Lung (tissue), 12 donors: ENCODE measurements around the gene PSMB3. TPM values are rescaled to one million over a fixed set of nuclear protein-coding genes. Genes with fewer than 3 reads are reported as not detected.
A peak's percentile ranks its signal among the peaks of the same experiment; 100 is the strongest.

Experiments
- ATAC-seq: fragments of 200-7000 bp; cut with Tn5 transposase; one replicate; pipeline ENCODE4 v1.9.1; 2020; ENCODE audit warnings: moderate number of reproducible peaks; ENCODE audit not compliant: insufficient read depth, low FRiP score
- DNase-seq, 3 donors: peaks; one replicate each; pipeline ENCODE4 v3.0.0-alpha.2; 2013 to 2017
- H3K27ac ChIP-seq, 2 donors: one replicate each; pipeline ENCODE4 v1.5.1; 2013; ENCODE audit warnings: mild to moderate bottlenecking in 2 of 2, moderate library complexity in 2 of 2, control low read depth in 1 of 2, inconsistent platforms in 1 of 2, low read depth in 1 of 2, low read length in 1 of 2
- H3K27me3 ChIP-seq, 3 donors: one replicate each; pipeline ENCODE4 v1.5.1; 2013; ENCODE audit warnings: low read length in 2 of 3; ENCODE audit not compliant: control insufficient read depth in 3 of 3, insufficient read depth in 3 of 3
- H3K36me3 ChIP-seq, 4 donors: one replicate each; pipeline ENCODE4 v1.5.1; 2013; ENCODE audit warnings: low read length in 4 of 4, mild to moderate bottlenecking in 1 of 4, moderate library complexity in 1 of 4; ENCODE audit not compliant: control insufficient read depth in 4 of 4, insufficient read depth in 4 of 4
- H3K4me1 ChIP-seq, 5 donors: one replicate each; pipeline ENCODE4 v1.5.1; 2013; ENCODE audit warnings: low read length in 5 of 5, mild to moderate bottlenecking in 2 of 5, moderate library complexity in 1 of 5; ENCODE audit not compliant: control insufficient read depth in 5 of 5, insufficient read depth in 5 of 5
- H3K4me3 ChIP-seq: one replicate; pipeline ENCODE4 v1.5.1; 2013; ENCODE audit warnings: mild to moderate bottlenecking, control low read depth, moderate library complexity
- H3K9ac ChIP-seq, 2 donors: one replicate each; pipeline ENCODE4 v1.5.1; 2013; ENCODE audit warnings: low read length in 2 of 2, control low read depth in 1 of 2; ENCODE audit not compliant: insufficient read depth in 1 of 2
- H3K9me3 ChIP-seq, 4 donors: one replicate each; pipeline ENCODE4 v1.5.1; 2013; ENCODE audit warnings: low read length in 3 of 4, mild to moderate bottlenecking in 1 of 4, moderate library complexity in 1 of 4; ENCODE audit not compliant: control insufficient read depth in 4 of 4, insufficient read depth in 3 of 4
- WGBS, 2 donors: extraction: QIAGEN DNeasy Blood & Tissue Kit; methylation state at CpG; one replicate each; pipeline ENCODE4 v1.1.7; 2013; 5-methylcytosine and 5-hydroxymethylcytosine counted together
- polyA plus RNA-seq, 2 donors: library from polyadenylated mRNA; stranded (reverse); fragments of 200-250 nt; gene quantifications; one replicate each; pipeline ENCODE4 v1.2.1, GENCODE V29; 2013
- total RNA-seq, 2 donors: library from RNA; depleted of rRNA in 1 of 2; stranded (reverse); fragments of >200 nt in 1 of 2; gene quantifications; one replicate each; pipeline ENCODE4 v1.2.1, GENCODE V29; 2014 to 2021
- TF ChIP-seq, protein P1 (sequence below): IDR thresholded peaks from 2 replicates; pipeline ENCODE4 v1.5.1; 2012; ENCODE audit warnings: mild to moderate bottlenecking; ENCODE audit errors: control extremely low read depth, extremely low read depth
- donor health status: control.
- donor health status: control.
- donor health status: Bipolar disorder and iron deficiency.
- donor health status: healthy.
- donor health status: DM: yes; HTN: yes; CAD: no.

The PSMB3 gene
- total and polyA plus RNA-seq, 4 donors = 81.3 to 374 (median 234) TPM

DNA sequence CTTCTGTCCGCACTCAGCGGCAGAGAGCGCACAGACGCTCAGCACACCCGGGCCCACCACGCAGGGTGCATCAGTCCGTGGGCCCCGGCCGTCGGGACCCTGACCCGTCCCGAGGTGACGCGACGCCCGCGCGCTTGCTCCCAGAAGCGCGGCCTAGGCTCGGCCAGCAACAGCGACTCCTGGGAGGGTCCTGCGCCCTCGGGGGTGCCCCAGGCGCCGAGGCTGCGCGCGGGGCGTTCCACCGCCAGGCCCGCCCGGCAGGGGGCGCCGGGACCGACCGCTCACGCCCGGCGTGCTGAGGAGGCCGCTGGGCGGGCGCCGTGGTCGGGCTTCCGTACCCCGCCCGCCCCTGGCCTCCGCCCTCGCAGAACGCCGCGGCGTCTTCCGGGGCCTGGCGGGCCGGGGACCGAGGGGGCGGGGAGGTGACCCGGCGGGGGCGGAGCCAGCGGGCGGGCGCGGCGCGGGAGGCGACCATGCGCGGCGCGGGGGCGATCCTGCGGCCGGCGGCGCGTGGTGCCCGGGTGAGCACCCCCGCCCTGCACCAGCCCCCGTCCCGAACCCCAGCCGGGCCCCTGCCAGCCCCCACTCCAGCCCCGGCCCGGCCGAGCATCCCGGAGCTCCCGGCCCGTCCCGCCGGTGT is 22.5 kb upstream of the PSMB3 start, which contains the start of gene CISD3:
Gene CISD3, plus strand, starts transcription at position 456 of the 640 bp plus-strand sequence. Its CDS starts 18 bp downstream, at position 474.
- TF ChIP-seq, protein P1, sequence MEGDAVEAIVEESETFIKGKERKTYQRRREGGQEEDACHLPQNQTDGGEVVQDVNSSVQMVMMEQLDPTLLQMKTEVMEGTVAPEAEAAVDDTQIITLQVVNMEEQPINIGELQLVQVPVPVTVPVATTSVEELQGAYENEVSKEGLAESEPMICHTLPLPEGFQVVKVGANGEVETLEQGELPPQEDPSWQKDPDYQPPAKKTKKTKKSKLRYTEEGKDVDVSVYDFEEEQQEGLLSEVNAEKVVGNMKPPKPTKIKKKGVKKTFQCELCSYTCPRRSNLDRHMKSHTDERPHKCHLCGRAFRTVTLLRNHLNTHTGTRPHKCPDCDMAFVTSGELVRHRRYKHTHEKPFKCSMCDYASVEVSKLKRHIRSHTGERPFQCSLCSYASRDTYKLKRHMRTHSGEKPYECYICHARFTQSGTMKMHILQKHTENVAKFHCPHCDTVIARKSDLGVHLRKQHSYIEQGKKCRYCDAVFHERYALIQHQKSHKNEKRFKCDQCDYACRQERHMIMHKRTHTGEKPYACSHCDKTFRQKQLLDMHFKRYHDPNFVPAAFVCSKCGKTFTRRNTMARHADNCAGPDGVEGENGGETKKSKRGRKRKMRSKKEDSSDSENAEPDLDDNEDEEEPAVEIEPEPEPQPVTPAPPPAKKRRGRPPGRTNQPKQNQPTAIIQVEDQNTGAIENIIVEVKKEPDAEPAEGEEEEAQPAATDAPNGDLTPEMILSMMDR = peak; percentile 54
- 1% methylated on average over 61 to 92 of the region's 92 CpGs for WGBS, 2 donors
- peak within 1 kb of the TSS in 1 of 2 donors; percentile 56 for H3K9ac ChIP-seq
- peaks cover 0 to 31% (median 9%) of the 10 kb centered on the region in 5 donors for H3K4me1 ChIP-seq
- DNase-seq (peak; percentile 84 to 93 (median 84)), ATAC-seq (peak; percentile 92)
- no peaks in the 10 kb centered on the region for H3K9me3 ChIP-seq
- H3K4me3 ChIP-seq = peak within 1 kb of the TSS; percentile 59
- H3K27ac ChIP-seq = peak within 1 kb of the TSS; percentile 86
- H3K27me3 ChIP-seq = no peaks in the 10 kb centered on the region
- H3K36me3 ChIP-seq = peaks cover 0 to 26% (median 11%) of the 10 kb centered on the region in 4 donors

DNA sequence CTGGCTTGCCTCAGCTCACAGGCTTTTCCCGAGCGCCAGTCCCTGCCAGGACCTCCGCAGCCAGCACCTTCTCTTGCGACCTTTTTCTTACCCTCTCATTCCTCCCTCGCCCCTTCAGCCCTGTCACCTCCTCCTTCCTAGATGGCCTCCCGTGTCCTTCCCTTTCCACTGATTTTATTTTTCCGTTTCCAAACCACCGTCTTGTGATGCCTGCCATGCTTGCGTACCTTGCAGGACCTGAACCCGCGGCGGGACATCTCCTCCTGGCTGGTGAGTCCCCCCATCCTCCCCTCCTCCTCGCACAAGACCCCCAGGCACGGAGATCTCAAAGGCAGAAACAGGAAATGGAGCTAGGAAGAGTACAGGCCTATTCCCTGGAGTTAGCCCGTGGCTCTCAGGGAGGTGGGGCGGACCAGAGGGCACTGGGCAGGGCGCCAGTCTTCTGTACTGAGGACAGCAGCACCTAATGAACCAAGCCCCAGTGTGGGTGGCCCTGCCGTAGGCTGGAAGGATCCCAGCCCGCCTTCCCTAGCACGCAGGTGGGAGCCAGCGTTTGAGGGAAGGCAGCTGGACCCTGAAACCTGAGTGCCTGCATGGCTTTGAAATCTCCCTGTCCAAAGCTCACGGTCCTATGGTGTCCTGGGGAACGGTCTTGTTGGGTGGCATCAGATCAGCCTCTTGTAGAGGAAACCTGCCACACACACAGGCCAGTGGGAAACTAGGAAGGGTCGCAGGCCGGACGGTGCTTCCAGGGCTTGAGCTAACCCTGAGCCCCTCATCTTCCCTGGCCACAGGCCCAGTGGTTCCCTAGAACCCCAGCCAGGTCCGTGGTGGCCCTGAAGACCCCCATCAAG is 21.8 kb upstream of the PSMB3 start:
- peak overlapping the region in 1 of 2 donors; percentile 56 for H3K9ac ChIP-seq
- no peaks in the 10 kb centered on the region for H3K27me3 ChIP-seq
- no peaks in the 10 kb centered on the region for H3K9me3 ChIP-seq
- ATAC-seq (peak; percentile 23), DNase-seq (peak; percentile 66 to 73 (median 69))
- H3K36me3 ChIP-seq = peaks cover 0 to 26% (median 12%) of the 10 kb centered on the region in 4 donors
- TF ChIP-seq, protein P1 = no peak
- peak overlapping the region; percentile 59 for H3K4me3 ChIP-seq
- H3K27ac ChIP-seq = peak overlapping the region; percentile 75 to 86
- H3K4me1 ChIP-seq = peaks cover 0 to 33% (median 16%) of the 10 kb centered on the region in 5 donors
- WGBS, 2 donors = 17 to 30% methylated on average over 27 of the region's 27 CpGs

- TF ChIP-seq, protein P1 = no peak
- no peak for DNase-seq
Measured at GRCh38 chr17:38731526-38732294, 20.8 kb upstream of the PSMB3 start.

More at GRCh38 chr17:38731526-38732294, 20.8 kb upstream of the PSMB3 start:
- Histone ChIP-seq H3K4me1 (peaks cover 0 to 36% (median 16%) of the 10 kb centered on the region in 5 donors), H3K4me3 (no peak overlapping the region), H3K27ac (peak overlapping the region; percentile 75 to 86), H3K36me3 (peaks cover 0 to 29% (median 14%) of the 10 kb centered on the region in 4 donors), H3K27me3 (no peaks in the 10 kb centered on the region), H3K9me3 (no peaks in the 10 kb centered on the region), H3K9ac (no peak overlapping the region)
- WGBS, 2 donors = 69 to 75% methylated on average over 8 of the region's 8 CpGs
- ATAC-seq = no peak
